Chondrocyte (in vitro differentiated cells): ENCODE measurements around the gene UVRAG. TPM values are rescaled to one million over a fixed set of nuclear protein-coding genes. Genes with fewer than 3 reads are reported as not detected.

Experiments used
- DNase-seq: peaks from one replicate; pipeline ENCODE4 v3.0.0; 2021; ENCODE audit warnings: mixed read lengths, low spot score
- H3K27ac Mint-ChIP-seq: one replicate; pipeline ENCODE4 v1.8.0; 2021; ENCODE audit warnings: mild to moderate bottlenecking, moderate library complexity, mixed read lengths; ENCODE audit not compliant: unreplicated experiment
- H3K27me3 Mint-ChIP-seq: 2 replicates; pipeline ENCODE4 v1.8.0; 2021; ENCODE audit warnings: low read depth, mixed read lengths
- H3K36me3 Mint-ChIP-seq: 2 replicates; pipeline ENCODE4 v1.8.0; 2021; ENCODE audit warnings: low read depth, mixed read lengths
- H3K4me1 Mint-ChIP-seq: 2 replicates; pipeline ENCODE4 v1.8.0; 2021; ENCODE audit warnings: low read depth, mild to moderate bottlenecking, mixed read lengths
- H3K4me3 Mint-ChIP-seq: one replicate; pipeline ENCODE4 v1.8.0; 2021; ENCODE audit warnings: mild to moderate bottlenecking, moderate library complexity, mixed read lengths; ENCODE audit not compliant: unreplicated experiment
- H3K9me3 Mint-ChIP-seq: 2 replicates; pipeline ENCODE4 v1.8.0; 2021; ENCODE audit warnings: low read depth, mixed read lengths
- CTCF ChIP-seq: fragments of 200-600 bp; sonication (generic); IDR thresholded peaks from 2 replicates; pipeline ENCODE4 v1.5.0; 2021; ENCODE audit warnings: antibody characterized with exemption, mild to moderate bottlenecking, moderate library complexity
- total RNA-seq: library from RNA; stranded (reverse); gene quantifications from 3 replicates; pipeline ENCODE4 v1.2.1, GENCODE V29; 2021

Gene UVRAG
- total RNA-seq, 1 donor from 2014 or later: 16.9 TPM

GRCh38 chr11:76107971-76108370, 293.0 kb downstream of the UVRAG start:
- no peak for DNase-seq
- no peak overlapping the region for H3K27ac Mint-ChIP-seq
- H3K36me3 Mint-ChIP-seq: peaks cover 5% of the 10 kb centered on the region
- peaks cover 8% of the 10 kb centered on the region for H3K9me3 Mint-ChIP-seq
- no peaks in the 10 kb centered on the region for H3K27me3 Mint-ChIP-seq
- peaks cover 6% of the 10 kb centered on the region for H3K4me1 Mint-ChIP-seq
- no peak for TF ChIP-seq CTCF
- no peak overlapping the region for H3K4me3 Mint-ChIP-seq

- Mint-ChIP-seq H3K36me3 (peaks cover 8% of the 10 kb centered on the region), H3K4me3 (no peak overlapping the region), H3K27me3 (no peaks in the 10 kb centered on the region), H3K9me3 (peaks cover 8% of the 10 kb centered on the region), H3K27ac (no peak overlapping the region), H3K4me1 (peaks cover 8% of the 10 kb centered on the region)
- DNase-seq: no peak
- TF ChIP-seq CTCF: no peak
Measured at GRCh38 chr11:76114238-76114637, 299.2 kb downstream of the UVRAG start.

GRCh38 chr11:76115555-76115954, 300.5 kb downstream of the UVRAG start:
- H3K4me1 Mint-ChIP-seq: peaks cover 8% of the 10 kb centered on the region
- H3K27me3 Mint-ChIP-seq: no peaks in the 10 kb centered on the region
- peaks cover 8% of the 10 kb centered on the region for H3K9me3 Mint-ChIP-seq
- no peak overlapping the region for H3K4me3 Mint-ChIP-seq
- peaks cover 8% of the 10 kb centered on the region for H3K36me3 Mint-ChIP-seq
- no peak overlapping the region for H3K27ac Mint-ChIP-seq
- TF ChIP-seq CTCF: no peak
- no peak for DNase-seq

- no peak overlapping the region for H3K4me3 Mint-ChIP-seq
- no peaks in the 10 kb centered on the region for H3K27me3 Mint-ChIP-seq
- TF ChIP-seq CTCF: peak; percentile 51
- H3K9me3 Mint-ChIP-seq: no peaks in the 10 kb centered on the region
- peaks cover 3% of the 10 kb centered on the region for H3K36me3 Mint-ChIP-seq
- no peak overlapping the region for H3K27ac Mint-ChIP-seq
- DNase-seq: no peak
- peaks cover 18% of the 10 kb centered on the region for H3K4me1 Mint-ChIP-seq
Measured at GRCh38 chr11:76119032-76119431, 304.0 kb downstream of the UVRAG start.

GRCh38 chr11:76119779-76120178, 304.8 kb downstream of the UVRAG start:
- no peak for TF ChIP-seq CTCF
- no peaks in the 10 kb centered on the region for H3K9me3 Mint-ChIP-seq
- no peak overlapping the region for H3K27ac Mint-ChIP-seq
- no peaks in the 10 kb centered on the region for H3K27me3 Mint-ChIP-seq
- peaks cover 19% of the 10 kb centered on the region for H3K4me1 Mint-ChIP-seq
- H3K36me3 Mint-ChIP-seq: peaks cover 3% of the 10 kb centered on the region
- H3K4me3 Mint-ChIP-seq: no peak overlapping the region
- no peak for DNase-seq
